NCI-H2227 treated with DMSO at 0.1 percent for 48 hours (cell line): ENCODE results near the gene LPO.

Source experiments
- DNase-seq: peaks from one replicate; lab custom pipeline; 2025; lab: John Stamatoyannopoulos, UW

The LPO gene

GRCh38 chr17:58229384-58229783 lies 9.0 kb upstream of the LPO start:
- DNase-seq: no peak

- no peak for DNase-seq
Observed at GRCh38 chr17:58229881-58230280, 8.5 kb upstream of the LPO start.

- DNase-seq: no peak
Observed at GRCh38 chr17:58231641-58232040, 6.7 kb upstream of the LPO start.

GRCh38 chr17:58232707-58233156 lies 5.7 kb upstream of the LPO start:
- DNase-seq: no peak

- no peak for DNase-seq
Observed at GRCh38 chr17:58233543-58233942, 4.8 kb upstream of the LPO start.

GRCh38 chr17:58234512-58234911 lies 3.9 kb upstream of the LPO start:
- DNase-seq: no peak

GRCh38 chr17:58235821-58236220 lies 2.6 kb upstream of the LPO start:
- DNase-seq: no peak

GRCh38 chr17:58236394-58236793 lies 2.0 kb upstream of the LPO start:
- DNase-seq: no peak

- DNase-seq: no peak
Observed at GRCh38 chr17:58239987-58240386, 1.6 kb downstream of the LPO start.

- no peak for DNase-seq
Observed at GRCh38 chr17:58242171-58242784, 3.9 kb downstream of the LPO start.

- no peak for DNase-seq
Observed at GRCh38 chr17:58244963-58245362, 6.6 kb downstream of the LPO start.

GRCh38 chr17:58245428-58246103 lies 7.2 kb downstream of the LPO start:
- no peak for DNase-seq

GRCh38 chr17:58246104-58246740 lies 7.8 kb downstream of the LPO start:
- DNase-seq: no peak

GRCh38 chr17:58246781-58247180 lies 8.4 kb downstream of the LPO start:
- DNase-seq: no peak

GRCh38 chr17:58247511-58248363 lies 9.4 kb downstream of the LPO start:
- no peak for DNase-seq

GRCh38 chr17:58248955-58249269 lies 10.5 kb downstream of the LPO start:
- DNase-seq: no peak

- DNase-seq: peak; percentile 42
Observed at GRCh38 chr17:58249270-58250133, 11.1 kb downstream of the LPO start.

GRCh38 chr17:58250344-58251011 lies 12.1 kb downstream of the LPO start:
- DNase-seq: no peak

GRCh38 chr17:58252141-58252540 lies 13.8 kb downstream of the LPO start:
- DNase-seq: no peak

- DNase-seq: no peak
Observed at GRCh38 chr17:58253082-58253481, 14.7 kb downstream of the LPO start.

GRCh38 chr17:58254803-58255202 lies 16.4 kb downstream of the LPO start:
- DNase-seq: no peak
